Measurements from ENCODE around the gene TPX2.
A peak's percentile ranks its signal among the peaks of the same experiment; 100 is the strongest.

TPX2 gene

DNA sequence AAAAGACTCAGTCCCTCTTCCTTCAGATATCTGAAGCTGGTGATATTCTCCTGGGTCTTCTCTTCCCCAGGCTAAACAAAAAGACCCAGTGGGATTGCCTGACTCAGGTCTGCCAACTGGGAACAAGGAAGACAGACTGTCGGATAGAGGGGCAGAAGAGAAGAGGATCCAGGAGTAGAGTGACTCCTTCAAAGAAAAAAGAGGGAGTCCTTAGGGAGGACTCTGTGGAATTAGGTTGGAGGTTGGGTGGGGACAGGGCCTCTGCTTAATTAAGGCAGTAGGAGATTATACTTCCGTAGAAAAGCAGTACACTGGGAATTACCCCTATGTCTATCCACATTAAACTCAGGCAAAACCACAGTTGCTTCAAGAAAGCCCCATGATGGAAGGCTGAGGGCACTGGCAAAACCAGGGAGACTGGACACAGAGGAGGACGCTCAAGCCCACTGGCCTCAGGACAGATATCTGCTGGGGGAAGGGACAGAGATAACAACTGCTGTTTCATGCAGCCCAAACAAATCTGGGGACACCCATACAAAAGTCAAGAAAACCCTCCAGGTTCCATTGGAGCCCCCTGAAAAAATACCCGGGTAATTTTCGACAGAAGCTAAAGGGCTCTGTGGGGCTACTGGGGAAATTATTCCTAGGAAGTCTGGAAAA is 22.1 kb upstream of the TPX2 start:
- Histone ChIP-seq H3K27me3 (ENCODE audit: low read depth, low read length) (no peaks in the 10 kb centered on the region), H3K9me3 (ENCODE audit: control insufficient read depth in 1 of 2, low read length in 2 of 2) (no peaks in the 10 kb centered on the region), H3K36me3 (ENCODE audit: control insufficient read depth in 1 of 2, insufficient read depth in 2 of 2, low read length in 2 of 2) (peaks cover 19 to 28% of the 10 kb centered on the region in 2 donors), H3K4me1 (ENCODE audit: control insufficient read depth in 1 of 2, insufficient read depth in 2 of 2, low read length in 2 of 2) (peaks cover 56 to 67% of the 10 kb centered on the region in 2 donors), H3K4me3 (ENCODE audit: low read depth in 1 of 2, low read length in 2 of 2) (peak overlapping the region in 1 of 2 donors; percentile 21), H3K27ac (ENCODE audit: low read length) (peak overlapping the region; percentile 52)

GRCh38 chr20:31717478-31718201 is 21.4 kb upstream of the TPX2 start:
- Histone ChIP-seq H3K4me1 (ENCODE audit: control insufficient read depth in 1 of 2, insufficient read depth in 2 of 2, low read length in 2 of 2) (peaks cover 50 to 63% of the 10 kb centered on the region in 2 donors), H3K4me3 (ENCODE audit: low read depth in 1 of 2, low read length in 2 of 2) (peak overlapping the region in 1 of 2 donors; percentile 16), H3K9me3 (ENCODE audit: control insufficient read depth in 1 of 2, low read length in 2 of 2) (no peaks in the 10 kb centered on the region), H3K36me3 (ENCODE audit: control insufficient read depth in 1 of 2, insufficient read depth in 2 of 2, low read length in 2 of 2) (peaks cover 19 to 28% of the 10 kb centered on the region in 2 donors), H3K27ac (ENCODE audit: low read length) (peak overlapping the region; percentile 52), H3K27me3 (ENCODE audit: low read depth, low read length) (no peaks in the 10 kb centered on the region)

DNA sequence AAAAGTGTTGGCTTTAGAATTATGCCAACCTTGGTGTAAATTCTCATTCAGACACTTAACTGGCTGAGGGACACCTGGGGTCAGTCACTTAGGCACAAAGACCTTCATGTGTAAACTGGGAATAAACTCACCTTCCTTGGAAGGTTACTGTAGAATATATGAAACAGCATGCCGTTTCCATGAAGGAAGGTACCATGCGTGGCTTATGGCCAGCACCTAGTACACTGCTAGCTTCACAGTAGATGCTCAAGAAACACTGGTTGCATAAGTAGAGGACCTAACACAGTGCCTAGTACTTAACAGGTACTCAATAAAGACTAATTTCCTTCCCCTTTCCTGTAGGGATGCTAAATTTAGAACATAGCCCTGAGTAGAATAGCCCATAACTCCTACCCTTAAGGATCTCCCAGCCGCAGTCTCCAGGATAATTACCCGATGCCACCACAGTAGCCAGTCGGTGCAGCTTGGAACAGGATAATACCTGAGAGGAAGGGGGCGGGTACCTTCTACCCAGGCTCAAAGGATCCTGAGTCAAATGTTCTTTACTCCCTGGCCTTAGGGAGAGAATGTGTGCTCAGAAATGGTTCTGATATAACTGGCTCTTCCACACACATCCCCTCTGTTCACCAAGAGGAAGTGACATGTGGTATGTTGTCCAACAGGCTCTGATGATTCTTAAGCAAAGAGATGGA is 20.0 kb upstream of the TPX2 start:
- Histone ChIP-seq H3K27ac (ENCODE audit: low read length) (peak overlapping the region; percentile 40), H3K36me3 (ENCODE audit: control insufficient read depth in 1 of 2, insufficient read depth in 2 of 2, low read length in 2 of 2) (peaks cover 11 to 23% of the 10 kb centered on the region in 2 donors), H3K4me1 (ENCODE audit: control insufficient read depth in 1 of 2, insufficient read depth in 2 of 2, low read length in 2 of 2) (peaks cover 36 to 48% of the 10 kb centered on the region in 2 donors), H3K4me3 (ENCODE audit: low read depth in 1 of 2, low read length in 2 of 2) (peak overlapping the region; percentile 74 to 87), H3K27me3 (ENCODE audit: low read depth, low read length) (no peaks in the 10 kb centered on the region), H3K9me3 (ENCODE audit: control insufficient read depth in 1 of 2, low read length in 2 of 2) (no peaks in the 10 kb centered on the region)

- Histone ChIP-seq H3K36me3 (ENCODE audit: control insufficient read depth in 1 of 2, insufficient read depth in 2 of 2, low read length in 2 of 2) (peaks cover 6 to 23% of the 10 kb centered on the region in 2 donors), H3K4me3 (ENCODE audit: low read depth in 1 of 2, low read length in 2 of 2) (peak overlapping the region; percentile 74 to 87), H3K4me1 (ENCODE audit: control insufficient read depth in 1 of 2, insufficient read depth in 2 of 2, low read length in 2 of 2) (peaks cover 36 to 44% of the 10 kb centered on the region in 2 donors)
Observed at GRCh38 chr20:31719644-31720485, 19.2 kb upstream of the TPX2 start.

GRCh38 chr20:31720486-31721407 is 18.3 kb upstream of the TPX2 start:
- Histone ChIP-seq H3K4me1 (ENCODE audit: control insufficient read depth in 1 of 2, insufficient read depth in 2 of 2, low read length in 2 of 2) (peaks cover 36 to 44% of the 10 kb centered on the region in 2 donors), H3K36me3 (ENCODE audit: control insufficient read depth in 1 of 2, insufficient read depth in 2 of 2, low read length in 2 of 2) (peaks cover 6 to 23% of the 10 kb centered on the region in 2 donors), H3K4me3 (ENCODE audit: low read depth in 1 of 2, low read length in 2 of 2) (peak overlapping the region; percentile 74 to 87), H3K9me3 (ENCODE audit: control insufficient read depth in 1 of 2, low read length in 2 of 2) (no peaks in the 10 kb centered on the region), H3K27ac (ENCODE audit: low read length) (peak overlapping the region; percentile 99), H3K27me3 (ENCODE audit: low read depth, low read length) (no peaks in the 10 kb centered on the region)

More at GRCh38 chr20:31719644-31720485, 19.2 kb upstream of the TPX2 start:
- peak overlapping the region; percentile 99 for H3K27ac ChIP-seq (ENCODE audit: low read length)
- no peaks in the 10 kb centered on the region for H3K27me3 ChIP-seq (ENCODE audit: low read depth, low read length)
- no peaks in the 10 kb centered on the region for H3K9me3 ChIP-seq (ENCODE audit: control insufficient read depth in 1 of 2, low read length in 2 of 2)

DNA sequence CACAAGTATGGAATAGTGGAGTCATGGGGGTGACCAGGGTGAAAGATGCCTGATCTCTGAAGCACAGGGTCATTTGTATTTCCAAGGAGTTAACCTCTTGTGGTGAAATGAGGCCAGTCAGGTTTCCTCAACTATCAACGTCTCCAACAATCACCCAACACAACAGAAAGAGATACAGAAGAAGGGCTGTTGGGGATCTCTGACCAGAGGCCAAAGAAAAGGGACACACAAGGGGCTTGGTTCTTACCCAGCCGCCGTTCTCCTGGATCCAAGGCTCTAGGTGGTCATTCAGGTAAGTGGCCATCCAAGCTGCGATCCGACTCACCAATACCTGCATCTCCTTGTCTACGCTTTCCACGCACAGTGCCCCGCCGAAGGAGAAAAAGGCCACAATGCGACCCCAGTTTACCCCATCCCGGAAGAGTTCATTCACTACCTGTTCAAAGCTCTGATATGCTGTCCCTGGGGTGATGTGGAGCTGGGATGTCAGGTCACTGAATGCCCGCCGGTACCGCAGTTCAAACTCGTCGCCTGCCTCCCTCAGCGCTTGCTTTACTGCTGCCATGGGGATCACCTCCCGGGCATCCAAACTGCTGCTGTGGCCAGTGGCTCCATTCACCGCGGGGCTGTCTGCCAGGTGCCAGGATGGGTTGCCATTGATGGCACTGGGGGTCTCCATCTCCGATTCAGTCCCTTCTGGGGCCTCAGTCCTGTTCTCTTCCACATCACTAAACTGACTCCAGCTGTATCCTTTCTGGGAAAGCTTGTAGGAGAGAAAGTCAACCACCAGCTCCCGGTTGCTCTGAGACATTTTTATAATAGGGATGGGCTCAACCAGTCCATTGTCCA is 17.5 kb upstream of the TPX2 start:
- Histone ChIP-seq H3K27me3 (ENCODE audit: low read depth, low read length) (no peaks in the 10 kb centered on the region), H3K4me1 (ENCODE audit: control insufficient read depth in 1 of 2, insufficient read depth in 2 of 2, low read length in 2 of 2) (peaks cover 36 to 44% of the 10 kb centered on the region in 2 donors), H3K4me3 (ENCODE audit: low read depth in 1 of 2, low read length in 2 of 2) (peak overlapping the region; percentile 74 to 87), H3K27ac (ENCODE audit: low read length) (peak overlapping the region; percentile 99), H3K36me3 (ENCODE audit: control insufficient read depth in 1 of 2, insufficient read depth in 2 of 2, low read length in 2 of 2) (peaks cover 6 to 23% of the 10 kb centered on the region in 2 donors), H3K9me3 (ENCODE audit: control insufficient read depth in 1 of 2, low read length in 2 of 2) (no peaks in the 10 kb centered on the region)

GRCh38 chr20:31722257-31723068 is 16.6 kb upstream of the TPX2 start, which contains the start of gene BCL2L1:
BCL2L1 (minus strand) TSS chr20:31722868; CDS start chr20:31722218, 650 bp downstream.
- Histone ChIP-seq H3K9me3 (ENCODE audit: control insufficient read depth in 1 of 2, low read length in 2 of 2) (no peaks in the 10 kb centered on the region), H3K4me1 (ENCODE audit: control insufficient read depth in 1 of 2, insufficient read depth in 2 of 2, low read length in 2 of 2) (peaks cover 34 to 40% of the 10 kb centered on the region in 2 donors), H3K4me3 (ENCODE audit: low read depth in 1 of 2, low read length in 2 of 2) (peak within 1 kb of the TSS; percentile 74 to 87), H3K36me3 (ENCODE audit: control insufficient read depth in 1 of 2, insufficient read depth in 2 of 2, low read length in 2 of 2) (peaks cover 6 to 23% of the 10 kb centered on the region in 2 donors), H3K27me3 (ENCODE audit: low read depth, low read length) (no peaks in the 10 kb centered on the region), H3K27ac (ENCODE audit: low read length) (peak within 1 kb of the TSS; percentile 99)

GRCh38 chr20:31723069-31723318 is 16.1 kb upstream of the TPX2 start:
- H3K36me3 ChIP-seq (ENCODE audit: control insufficient read depth in 1 of 2, insufficient read depth in 2 of 2, low read length in 2 of 2): peaks cover 6 to 17% of the 10 kb centered on the region in 2 donors
- H3K4me3 ChIP-seq (ENCODE audit: low read depth in 1 of 2, low read length in 2 of 2): peak overlapping the region; percentile 74 to 87
- H3K4me1 ChIP-seq (ENCODE audit: control insufficient read depth in 1 of 2, insufficient read depth in 2 of 2, low read length in 2 of 2): peaks cover 29 to 35% of the 10 kb centered on the region in 2 donors
- no peaks in the 10 kb centered on the region for H3K9me3 ChIP-seq (ENCODE audit: control insufficient read depth in 1 of 2, low read length in 2 of 2)
- H3K27ac ChIP-seq (ENCODE audit: low read length): peak overlapping the region; percentile 99
- no peaks in the 10 kb centered on the region for H3K27me3 ChIP-seq (ENCODE audit: low read depth, low read length)

Measured in muscle layer of duodenum (tissue), 2 donors.